Endothelial cell of umbilical vein (primary cell): Measurements from ENCODE around the gene DECR2. TPM values are rescaled to one million over a fixed set of nuclear protein-coding genes. Genes with fewer than 3 reads are reported as not detected.

Experiments
- BruUV-seq: library from RNA; stranded (reverse); fragments of 400-500 nt; replicated peaks from 2 replicates; lab custom pipeline; 2021; lab: Mats Ljungman, UMichigan
- CTCF ChIA-PET: fragments of 300-600, 350-600 bp; sonication (Branson Sonifier 250); formaldehyde crosslinking; loops from one replicate; lab custom pipeline; 2021; ENCODE audit warnings: antibody characterized with exemption, inconsistent platforms; lab: Charles Lee
- POLR2A ChIA-PET: fragments of 300-600, 350-600 bp; sonication (Branson Sonifier 250); formaldehyde crosslinking; loops from one replicate; lab custom pipeline; 2021; ENCODE audit warnings: antibody characterized with exemption, inconsistent platforms; lab: Charles Lee
- DNase-seq: peaks from one replicate; pipeline ENCODE4 v3.0.0-alpha.2; 2011; ENCODE audit warnings: low read depth, low spot score
- FAIRE-seq: peaks from 2 replicates; lab custom pipeline; 2011; peaks lifted over from hg19 to GRCh38; lab: Jason Lieb, UNC
- H2AFZ ChIP-seq: 2 replicates; pipeline ENCODE4 v1.6.0; 2012; ENCODE audit warnings: low read depth, low read length, control low read depth, inconsistent platforms
- H3K27ac ChIP-seq: 2 replicates; pipeline ENCODE4 v1.5.1; 2011; ENCODE audit warnings: low read depth, mild to moderate bottlenecking, control low read depth, low read length, moderate library complexity; ENCODE audit not compliant: insufficient read depth
- H3K27me3 ChIP-seq, 2 experiments: 2 replicates each; pipeline versions ENCODE4 v1.6.0 to v1.6.1; 2011; ENCODE audit warnings: low read length in 2 of 2, mixed read lengths in 1 of 2; ENCODE audit not compliant: control insufficient read depth in 2 of 2, insufficient read depth in 2 of 2
- H3K36me3 ChIP-seq, 2 experiments: 2 replicates in 1 of 2; 3 replicates in 1 of 2; pipeline ENCODE4 v1.5.1; 2011; ENCODE audit warnings: low read length in 2 of 2, mild to moderate bottlenecking in 1 of 2, moderate library complexity in 1 of 2; ENCODE audit not compliant: control insufficient read depth in 2 of 2, insufficient read depth in 2 of 2; ENCODE audit errors: extremely low read depth in 1 of 2
- H3K4me1 ChIP-seq: 3 replicates; pipeline ENCODE4 v1.5.1; 2011; ENCODE audit warnings: mild to moderate bottlenecking, low read length; ENCODE audit not compliant: control insufficient read depth, insufficient read depth; ENCODE audit errors: extremely low read depth
- H3K4me2 ChIP-seq: 2 replicates; pipeline ENCODE4 v1.6.1; 2011; ENCODE audit warnings: low read length, control low read depth, mixed read lengths; ENCODE audit not compliant: insufficient read depth
- H3K4me3 ChIP-seq, 3 experiments: fragments of 200-600 bp in 1 of 3; sonication (generic), shearing (Covaris generic) in 1 of 3; replicated peaks in 1 of 3; 2 replicates each; pipeline ENCODE4 v1.5.1; 2011 to 2016; ENCODE audit warnings: control low read depth in 3 of 3, low read length in 3 of 3, mild to moderate bottlenecking in 2 of 3, inconsistent platforms in 1 of 3, low read depth in 1 of 3, moderate library complexity in 1 of 3; ENCODE audit not compliant: insufficient read depth in 1 of 3
- H3K79me2 ChIP-seq: 2 replicates; pipeline ENCODE4 v1.6.0; 2012; ENCODE audit warnings: low read length, inconsistent platforms; ENCODE audit not compliant: control insufficient read depth, insufficient read depth
- H3K9ac ChIP-seq: replicated peaks from 2 replicates; pipeline ENCODE3; 2011; ENCODE audit warnings: low read length, control low read depth; ENCODE audit not compliant: insufficient read depth; ENCODE audit errors: extremely low read depth
- H3K9me1 ChIP-seq: replicated peaks from 3 replicates; pipeline ENCODE4 v1.6.0; 2011; ENCODE audit warnings: mild to moderate bottlenecking, low read length; ENCODE audit not compliant: control insufficient read depth, insufficient read depth; ENCODE audit errors: extremely low read depth
- H3K9me3 ChIP-seq: replicated peaks from 2 replicates; pipeline ENCODE4 v1.5.1; 2012; ENCODE audit warnings: low read length, inconsistent platforms; ENCODE audit not compliant: control insufficient read depth, insufficient read depth
- H4K20me1 ChIP-seq: replicated peaks from 2 replicates; pipeline ENCODE3; 2011; ENCODE audit warnings: mild to moderate bottlenecking, low read length; ENCODE audit not compliant: control insufficient read depth, insufficient read depth; ENCODE audit errors: extremely low read depth
- CTCF ChIP-seq, 2 donors: IDR thresholded peaks; 1 replicate in 1 of 2; 2 replicates in 1 of 2; pipeline ENCODE4 v1.5.1; 2011; ENCODE audit warnings: low read length in 2 of 2, mild to moderate bottlenecking in 2 of 2, moderate library complexity in 2 of 2, control low read depth in 1 of 2, inconsistent platforms in 1 of 2, low read depth in 1 of 2; ENCODE audit not compliant: insufficient read depth in 1 of 2; ENCODE audit errors: extremely low read depth in 1 of 2
- EZH2 ChIP-seq: IDR thresholded peaks from 2 replicates; pipeline ENCODE4 v1.6.1; 2012; ENCODE audit warnings: borderline replicate concordance, low read depth, mild to moderate bottlenecking, moderate library complexity, low read length, inconsistent platforms; ENCODE audit not compliant: severe bottlenecking
- FOS ChIP-seq: IDR thresholded peaks from 2 replicates; pipeline ENCODE4 v1.6.1; 2011; ENCODE audit warnings: mild to moderate bottlenecking, low read length, moderate library complexity, borderline replicate concordance; ENCODE audit not compliant: insufficient read depth
- GATA2 ChIP-seq: IDR thresholded peaks from 2 replicates; pipeline ENCODE4 v1.7.0; 2011; ENCODE audit warnings: low read depth, mild to moderate bottlenecking, moderate library complexity, mixed read lengths, low read length; ENCODE audit not compliant: insufficient read length, insufficient read depth
- JUN ChIP-seq: IDR thresholded peaks from 2 replicates; pipeline ENCODE4 v1.6.1; 2011; ENCODE audit warnings: borderline replicate concordance, low read depth; ENCODE audit not compliant: insufficient read length, insufficient read depth
- MAX ChIP-seq: IDR thresholded peaks from 2 replicates; pipeline ENCODE4 v1.6.1; 2011; ENCODE audit not compliant: insufficient read depth, insufficient read length
- MYC ChIP-seq: IDR thresholded peaks from one replicate; pipeline ENCODE4 v1.6.1; 2011; ENCODE audit warnings: mild to moderate bottlenecking, low read depth, low read length
- POLR2A ChIP-seq: IDR thresholded peaks from 2 replicates; pipeline ENCODE4 v1.6.1; 2012; ENCODE audit warnings: low read depth, mild to moderate bottlenecking, control low read depth, low read length
- POLR2AphosphoS5 ChIP-seq: IDR thresholded peaks from 2 replicates; pipeline ENCODE4 v1.6.1; 2012; ENCODE audit warnings: low read depth, mild to moderate bottlenecking, control low read depth, low read length, moderate library complexity; ENCODE audit not compliant: insufficient read depth
- dilution Hi-C: fragments of 300-500 bp; cut with MboI; formaldehyde crosslinking; loops from one replicate; pipeline ENCODE4 v1.15.0; 2019; ENCODE audit warnings: low sequenced_read_pairs; ENCODE audit not compliant: extremely low pct_ligation_motif_present
- intact Hi-C: fragments of 100-400 bp; cut with micrococcal nuclease; formaldehyde crosslinking; loops from one replicate; pipeline ENCODE4 v1.10.0; 2022
- polyA plus RNA-seq, 4 experiments: library from polyadenylated mRNA; depleted of rRNA in 3 of 4; stranded (reverse) in 3 of 4; unstranded in 1 of 4; fragments of >200 nt; gene quantifications; 2 replicates each; pipeline versions ENCODE4 v1.2.1 to v1.2.3, GENCODE V29; 2011 to 2012; ENCODE audit warnings: missing spikeins in 1 of 4
- total RNA-seq: library from RNA; stranded (reverse); gene quantifications from 2 replicates; pipeline ENCODE4 v1.2.3, GENCODE V29; 2021

DECR2 gene
- total and polyA plus RNA-seq, 2 donors (not counting 3 experiments of a cell fraction or from before 2014, with no cell fraction given), result 28.3 to 46.5 TPM

DNA sequence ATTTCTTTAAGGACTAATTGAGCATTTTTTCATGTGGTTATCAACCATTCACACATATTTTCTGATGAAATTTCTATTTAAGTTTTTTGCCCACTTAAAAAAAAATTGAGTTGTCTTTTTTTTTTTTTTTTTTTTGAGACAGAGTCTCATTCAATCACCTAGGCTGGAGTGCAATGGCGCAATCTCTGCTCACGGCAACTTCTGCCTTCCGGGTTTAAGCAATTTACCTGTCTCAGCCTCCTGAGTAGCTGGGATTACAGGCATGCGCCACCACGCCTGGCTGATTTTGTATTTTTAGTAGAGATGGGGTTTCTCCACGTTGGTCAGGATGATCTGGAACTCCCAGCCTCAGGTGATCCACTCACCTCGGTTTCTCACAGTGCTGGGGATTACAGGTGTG is 58.1 kb downstream of the DECR2 start:
- dilution Hi-C loops, result no loop called here
- Histone ChIP-seq H3K9me3 (no peaks in the 10 kb centered on the region), H3K27ac (no peak overlapping the region), H4K20me1 (no peaks in the 10 kb centered on the region), H3K4me2 (no peak overlapping the region), H3K27me3 (no peaks in the 10 kb centered on the region), H3K9ac (no peak overlapping the region), H3K9me1 (no peaks in the 10 kb centered on the region), H2AFZ (no peak overlapping the region), H3K4me3 (no peak overlapping the region), H3K79me2 (peaks cover 20% of the 10 kb centered on the region), H3K4me1 (peaks cover 20% of the 10 kb centered on the region), H3K36me3 (no peaks in the 10 kb centered on the region)
- intact Hi-C loops, result no loop called here
- DNase-seq (no peak), FAIRE-seq (no peak)
- TF ChIP-seq EZH2 (no peak), FOS (no peak), GATA2 (no peak), MYC (no peak), MAX (no peak), CTCF (IDR thresholded peaks at IDR 0.05; ENCODE audit: extremely low read depth in 1 of 2, insufficient read depth in 1 of 2, low read depth in 1 of 2, low read length in 2 of 2) (no peak), POLR2AphosphoS5 (no peak), POLR2A (no peak), JUN (no peak)
- no TSS peak for BruUV-seq
- ChIA-PET POLR2A (no interaction called here), CTCF (no interaction called here)
